ENCODE results near the gene HAPLN2.
"Not testable (repeated sequence)": the region's sequence is repeated elsewhere in the genome, so short reads cannot be mapped to it uniquely, and the experiment has no call there.

The HAPLN2 gene

DNA sequence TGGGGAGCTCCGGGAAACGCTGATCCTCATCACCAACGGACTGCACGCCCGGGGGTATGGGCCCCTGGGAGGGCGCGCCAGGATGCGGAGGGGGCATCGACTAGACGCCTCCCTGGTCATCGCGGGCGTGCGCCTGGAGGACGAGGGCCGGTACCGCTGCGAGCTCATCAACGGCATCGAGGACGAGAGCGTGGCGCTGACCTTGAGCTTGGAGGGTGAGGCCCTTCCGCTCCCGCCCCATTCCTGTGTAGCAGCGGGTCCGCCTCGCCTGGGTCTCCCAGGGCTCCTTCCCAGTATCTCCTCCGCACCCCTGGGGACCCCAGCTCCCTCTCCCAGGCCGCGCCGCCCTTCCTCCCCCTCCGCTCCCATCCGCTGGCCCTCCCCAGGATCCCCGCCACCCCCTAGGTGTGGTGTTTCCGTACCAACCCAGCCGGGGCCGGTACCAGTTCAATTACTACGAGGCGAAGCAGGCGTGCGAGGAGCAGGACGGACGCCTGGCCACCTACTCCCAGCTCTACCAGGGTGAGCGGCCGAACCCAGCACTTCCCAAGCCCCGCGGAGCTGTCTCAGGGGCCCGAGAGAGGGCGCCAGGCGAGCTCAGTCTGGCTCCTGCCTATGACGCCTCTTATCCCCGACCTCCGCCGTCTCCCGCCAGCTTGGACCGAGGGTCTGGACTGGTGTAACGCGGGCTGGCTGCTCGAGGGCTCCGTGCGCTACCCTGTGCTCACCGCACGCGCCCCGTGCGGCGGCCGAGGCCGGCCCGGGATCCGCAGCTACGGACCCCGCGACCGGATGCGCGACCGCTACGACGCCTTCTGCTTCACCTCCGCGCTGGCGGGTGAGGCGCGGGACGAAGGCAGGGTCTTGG is 5.0 kb downstream of the HAPLN2 start:
- peak; percentile 81 for DNase-seq

DNA sequence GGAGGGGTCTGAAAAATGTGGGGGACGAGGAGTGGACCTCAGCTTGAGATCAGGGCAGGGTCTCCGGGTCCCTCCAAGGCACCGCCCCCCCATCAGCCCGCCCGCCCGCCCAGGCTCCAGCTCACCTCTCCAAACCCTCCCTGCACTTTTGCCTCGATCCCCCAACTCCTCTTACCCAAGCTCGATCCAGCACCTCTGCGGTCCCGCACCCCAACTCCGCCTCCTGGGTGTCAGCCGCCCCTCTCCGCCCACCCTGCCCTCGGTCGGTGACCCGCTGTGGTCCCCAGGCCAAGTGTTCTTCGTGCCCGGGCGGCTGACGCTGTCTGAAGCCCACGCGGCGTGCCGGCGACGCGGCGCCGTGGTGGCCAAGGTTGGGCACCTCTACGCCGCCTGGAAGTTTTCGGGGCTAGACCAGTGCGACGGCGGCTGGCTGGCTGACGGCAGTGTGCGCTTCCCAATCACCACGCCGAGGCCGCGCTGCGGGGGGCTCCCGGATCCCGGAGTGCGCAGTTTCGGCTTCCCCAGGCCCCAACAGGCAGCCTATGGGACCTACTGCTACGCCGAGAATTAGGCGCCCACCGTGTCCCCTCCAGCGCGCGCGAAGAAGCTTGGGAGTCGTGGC is 5.7 kb downstream of the HAPLN2 start:
- DNase-seq: no peak

DNA sequence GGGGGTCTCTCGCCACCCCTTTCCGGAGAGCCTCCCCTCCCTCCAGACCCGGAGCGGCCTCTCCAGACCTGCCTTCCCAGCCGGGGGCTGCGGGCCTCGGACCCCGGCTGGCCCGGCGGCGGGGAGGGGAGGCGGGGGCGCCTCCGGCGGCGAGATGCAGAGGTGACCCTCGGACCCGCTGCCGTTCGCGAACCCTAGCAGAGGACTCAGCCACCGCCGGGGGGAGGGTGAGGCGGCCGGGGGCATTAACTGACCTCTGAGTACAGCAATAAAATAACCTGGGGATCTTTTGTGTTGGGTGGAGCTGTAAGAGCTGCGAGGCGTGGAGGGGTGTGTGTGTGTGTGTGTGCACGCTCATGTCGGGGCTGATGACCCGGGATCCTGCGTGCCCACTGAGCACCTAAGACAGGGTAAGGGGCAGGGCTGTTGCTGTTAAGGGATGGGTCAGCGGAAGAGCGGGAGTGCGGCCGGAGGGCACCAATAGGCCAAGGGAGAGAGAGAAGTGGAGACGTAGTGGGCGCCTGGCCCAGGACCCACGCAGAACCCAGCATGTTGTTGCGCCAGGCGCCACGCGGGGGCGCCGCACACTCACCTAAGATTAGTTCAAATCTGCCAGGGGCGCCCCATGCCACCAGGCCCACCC is 6.3 kb downstream of the HAPLN2 start:
- peak; percentile 71 for DNase-seq

DNA sequence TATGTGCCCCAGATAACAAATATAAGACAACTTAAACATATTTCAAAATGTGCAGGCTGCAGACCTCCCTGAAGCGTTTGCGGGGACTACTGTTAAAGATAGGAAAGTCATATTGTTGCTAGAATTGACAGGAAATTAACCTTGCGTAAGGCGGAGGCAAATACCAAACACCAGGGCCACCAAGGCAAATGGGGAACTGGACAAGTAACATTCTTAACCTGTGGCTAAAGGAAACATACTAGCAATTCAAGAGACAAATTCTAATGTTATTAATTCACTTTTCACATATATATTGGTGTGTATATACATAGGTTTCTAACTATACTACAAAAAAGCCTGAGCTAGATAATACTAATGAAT is 6.8 kb downstream of the HAPLN2 start:
- no peak for DNase-seq

DNA sequence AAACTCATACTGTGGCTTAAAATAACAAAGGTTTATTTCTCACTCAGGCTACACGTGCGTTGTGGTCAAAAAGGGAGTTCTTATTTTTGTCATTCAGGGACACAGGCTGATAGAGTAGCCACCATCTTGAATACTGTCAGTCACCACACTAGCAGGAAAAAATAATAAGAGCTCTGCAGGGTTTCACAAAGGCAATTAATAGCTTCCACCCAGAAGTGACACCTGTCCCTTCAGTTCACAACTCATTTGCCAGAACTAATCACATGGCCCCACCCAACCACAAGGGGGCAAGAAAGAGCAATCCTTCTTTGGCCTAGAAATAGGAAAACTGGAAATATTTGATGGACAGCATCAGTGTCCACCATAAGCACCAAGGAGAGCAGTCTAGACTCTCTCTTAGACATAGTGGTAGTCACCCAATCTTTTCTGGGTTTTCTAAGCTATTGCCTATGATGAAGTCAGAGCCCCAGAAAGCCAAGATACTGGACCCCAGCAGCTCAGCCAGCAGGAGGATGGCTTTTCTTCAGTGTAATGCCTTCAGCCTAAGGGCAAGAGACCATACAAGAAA is 8.2 kb downstream of the HAPLN2 start:
- peak; percentile 76 for DNase-seq

DNA sequence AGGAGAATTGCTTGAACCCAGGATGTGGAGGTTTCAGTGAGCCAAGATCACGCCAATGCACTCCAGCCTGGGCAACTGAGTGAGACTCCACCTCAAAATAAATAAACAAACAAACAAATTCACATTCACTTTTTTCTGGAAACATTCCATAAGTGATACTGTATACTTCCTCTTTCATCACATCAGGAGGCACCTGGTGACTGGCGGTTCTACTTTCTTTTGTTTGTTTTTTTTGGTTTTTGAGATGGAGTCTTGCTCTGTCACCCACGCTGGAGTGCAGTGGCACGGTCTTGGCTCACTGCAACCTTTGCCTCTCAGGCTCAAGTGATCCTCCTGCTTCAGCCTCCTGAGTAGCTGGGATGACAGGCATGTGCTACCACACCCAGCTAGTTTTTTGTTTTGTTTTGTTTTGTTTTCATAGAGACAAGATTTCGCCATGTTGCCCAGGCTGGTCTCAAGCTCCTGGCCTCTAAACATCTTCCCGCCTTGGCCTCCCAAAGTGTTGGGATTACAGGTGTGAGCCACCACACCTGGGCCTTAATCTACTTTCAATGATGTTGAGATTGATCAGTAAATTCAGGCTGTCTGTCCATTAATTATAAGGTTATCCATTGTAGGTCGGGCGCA is 10.7 kb downstream of the HAPLN2 start:
- DNase-seq: no peak

DNA sequence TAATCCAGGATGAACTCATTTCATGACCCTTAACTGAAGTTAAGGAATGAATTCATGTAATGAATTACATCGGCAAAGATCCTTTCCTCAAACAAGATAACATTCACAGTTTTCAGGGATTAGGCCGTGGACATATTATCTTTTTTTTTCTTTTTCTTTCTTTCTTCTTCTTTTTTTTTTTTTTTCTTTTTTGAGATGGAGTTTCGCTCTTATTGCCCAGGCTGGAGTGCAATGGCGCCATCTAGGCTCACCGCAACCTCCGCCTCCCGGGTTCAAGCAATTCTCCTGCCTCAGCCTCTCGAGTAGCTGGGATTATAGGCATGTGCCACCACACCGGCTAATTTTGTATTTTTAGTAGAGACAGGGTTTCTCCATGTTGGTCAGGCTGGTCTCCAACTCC is 11.9 kb downstream of the HAPLN2 start:
- not testable (repeated sequence) for DNase-seq

DNA sequence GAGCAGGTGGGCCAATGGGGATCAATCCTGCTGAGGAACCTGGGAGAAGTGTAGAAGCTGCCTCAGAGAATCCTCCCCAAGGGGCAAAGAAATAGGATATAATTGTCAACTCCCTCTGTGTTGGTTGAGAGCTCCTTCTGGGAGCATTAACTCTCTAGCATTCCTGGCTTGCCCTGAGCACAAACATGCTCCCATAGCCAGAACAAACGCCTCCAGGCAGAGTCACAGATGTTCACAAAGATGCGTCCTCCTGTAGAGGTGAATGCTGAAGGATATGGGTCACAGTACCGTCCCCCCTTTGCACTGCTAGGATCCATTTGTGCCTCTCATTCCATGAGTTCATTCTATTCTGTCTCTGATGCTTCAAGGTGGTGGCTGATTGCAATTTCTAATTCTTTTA is 13.1 kb downstream of the HAPLN2 start:
- DNase-seq: no peak

DNA sequence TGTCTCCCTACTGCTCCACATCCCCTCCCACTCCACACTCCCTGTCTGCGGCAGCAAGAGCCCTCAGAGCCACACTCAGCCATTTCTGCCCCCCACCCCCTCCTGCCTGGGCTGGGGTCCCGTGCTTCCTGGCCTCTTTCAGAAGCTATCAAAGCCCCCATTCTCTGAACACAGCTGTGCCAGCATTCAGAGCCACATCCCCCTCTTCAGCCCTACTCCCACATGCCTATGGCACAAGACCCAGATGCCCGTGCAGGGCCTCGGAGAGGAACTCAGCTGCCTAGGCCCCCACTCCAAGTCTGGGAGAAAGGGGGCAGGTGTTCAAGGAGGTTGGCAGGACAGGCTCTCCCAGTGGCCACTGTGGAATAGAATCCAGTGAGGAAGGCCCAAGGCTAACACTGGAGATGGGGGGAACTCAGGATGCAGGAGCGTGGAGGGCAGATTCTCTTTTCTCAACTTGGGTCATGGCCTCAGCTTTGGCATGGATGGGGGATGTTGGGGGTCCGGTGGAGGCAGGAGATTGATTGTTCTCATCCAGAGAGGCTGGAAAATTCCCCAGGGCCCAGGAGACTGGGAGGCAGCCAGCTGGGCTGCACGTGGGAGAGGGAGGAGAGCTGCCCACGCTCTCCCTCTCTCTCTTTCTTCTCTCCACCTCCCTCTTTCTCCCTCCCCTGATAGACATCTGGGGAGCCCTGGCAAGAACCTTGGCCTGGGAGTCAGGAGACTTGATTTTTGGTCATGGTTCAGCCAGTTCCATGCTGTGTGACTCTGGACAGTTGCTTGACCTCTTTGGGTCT is 19.2 kb downstream of the HAPLN2 start:
- no peak for DNase-seq

DNA sequence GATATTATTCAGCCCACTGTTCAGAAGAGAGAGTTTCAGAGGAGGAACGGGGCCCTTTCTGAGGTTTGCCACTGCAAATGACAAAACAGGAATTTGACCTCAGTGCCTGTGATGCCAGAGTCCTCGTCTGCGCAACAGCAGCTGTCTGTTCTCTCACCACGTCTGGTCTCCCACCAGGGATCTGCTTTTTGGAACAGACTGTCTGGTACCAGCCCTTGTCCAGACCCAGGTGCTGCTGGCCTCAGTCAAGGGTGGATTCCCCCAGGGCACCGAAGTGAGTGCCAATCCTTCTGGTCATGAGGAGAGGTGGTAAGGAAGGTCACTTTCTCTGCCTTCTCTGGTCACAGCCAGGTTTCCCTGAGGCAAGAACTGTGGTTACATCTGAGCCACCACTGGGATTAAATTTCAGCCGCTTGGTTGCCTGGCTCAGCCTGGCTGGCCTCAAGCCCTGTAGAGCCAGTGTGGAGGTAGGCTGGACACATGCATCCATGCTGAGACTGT is 20.4 kb downstream of the HAPLN2 start:
- DNase-seq: no peak

DNA sequence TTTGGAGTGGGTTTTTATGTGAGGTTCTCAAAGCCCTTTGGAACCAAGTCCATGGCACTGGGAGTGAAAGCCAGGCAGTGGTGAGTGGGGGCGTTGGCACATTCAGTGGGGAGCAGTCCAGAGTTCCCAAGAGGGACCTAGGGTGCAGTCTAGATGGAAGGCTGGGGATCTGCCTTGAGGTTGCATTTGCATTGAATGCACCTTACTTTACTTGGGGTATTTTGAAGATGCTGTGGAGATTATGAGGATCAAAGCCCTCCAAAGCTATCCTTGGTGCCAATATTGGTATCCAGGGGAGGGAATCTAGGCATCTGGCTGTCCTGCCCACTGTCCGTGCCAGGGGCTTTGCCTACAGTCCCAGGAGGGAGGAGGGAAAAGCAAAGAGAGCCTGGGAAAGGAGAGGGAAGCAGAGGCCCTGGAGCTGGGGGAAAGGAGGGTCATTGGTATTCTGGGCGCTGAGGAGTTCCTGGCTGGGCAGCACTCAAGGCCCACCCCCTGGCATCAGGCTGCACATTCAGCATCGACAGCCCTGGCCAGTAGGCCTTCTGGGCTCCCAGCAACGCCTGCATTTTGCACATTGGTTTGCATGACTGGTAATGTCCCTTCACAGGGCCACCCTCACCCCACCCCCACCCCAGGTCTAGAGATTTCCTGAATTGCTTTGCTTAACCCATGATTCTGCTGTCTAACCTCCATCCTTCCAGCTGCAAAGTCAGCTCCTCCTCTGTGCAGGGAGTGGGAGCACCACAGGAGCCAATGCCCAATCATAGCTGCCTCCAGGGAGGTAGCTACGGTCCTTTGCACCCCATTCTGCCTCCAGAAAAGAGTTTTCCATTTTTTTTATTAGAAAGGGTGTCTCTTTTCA is 21.9 kb downstream of the HAPLN2 start:
- DNase-seq: no peak

DNA sequence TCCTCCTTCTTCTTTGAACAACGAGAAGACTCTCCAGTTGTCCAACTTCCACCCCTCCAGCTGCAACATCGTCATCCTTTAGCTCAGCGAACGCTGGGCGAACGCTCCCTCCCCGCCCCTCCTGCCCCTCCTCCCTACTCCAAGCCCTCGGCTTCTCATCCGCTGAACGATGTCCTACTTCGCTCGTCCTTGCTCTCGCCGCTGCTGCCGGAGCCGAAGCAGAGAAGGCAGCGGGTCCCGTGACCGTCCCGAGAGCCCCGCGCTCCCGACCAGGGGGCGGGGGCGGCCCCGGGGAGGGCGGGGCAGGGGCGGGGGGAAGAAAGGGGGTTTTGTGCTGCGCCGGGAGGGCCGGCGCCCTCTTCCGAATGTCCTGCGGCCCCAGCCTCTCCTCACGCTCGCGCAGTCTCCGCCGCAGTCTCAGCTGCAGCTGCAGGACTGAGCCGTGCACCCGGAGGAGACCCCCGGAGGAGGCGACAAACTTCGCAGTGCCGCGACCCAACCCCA is 22.6 kb downstream of the HAPLN2 start, which contains the start of gene BCAN:
Gene BCAN (plus strand): TSS at position 357 of the 504 bp plus-strand sequence. CDS start 3,938 bp downstream, outside the sequence.
- no peak for DNase-seq

DNA sequence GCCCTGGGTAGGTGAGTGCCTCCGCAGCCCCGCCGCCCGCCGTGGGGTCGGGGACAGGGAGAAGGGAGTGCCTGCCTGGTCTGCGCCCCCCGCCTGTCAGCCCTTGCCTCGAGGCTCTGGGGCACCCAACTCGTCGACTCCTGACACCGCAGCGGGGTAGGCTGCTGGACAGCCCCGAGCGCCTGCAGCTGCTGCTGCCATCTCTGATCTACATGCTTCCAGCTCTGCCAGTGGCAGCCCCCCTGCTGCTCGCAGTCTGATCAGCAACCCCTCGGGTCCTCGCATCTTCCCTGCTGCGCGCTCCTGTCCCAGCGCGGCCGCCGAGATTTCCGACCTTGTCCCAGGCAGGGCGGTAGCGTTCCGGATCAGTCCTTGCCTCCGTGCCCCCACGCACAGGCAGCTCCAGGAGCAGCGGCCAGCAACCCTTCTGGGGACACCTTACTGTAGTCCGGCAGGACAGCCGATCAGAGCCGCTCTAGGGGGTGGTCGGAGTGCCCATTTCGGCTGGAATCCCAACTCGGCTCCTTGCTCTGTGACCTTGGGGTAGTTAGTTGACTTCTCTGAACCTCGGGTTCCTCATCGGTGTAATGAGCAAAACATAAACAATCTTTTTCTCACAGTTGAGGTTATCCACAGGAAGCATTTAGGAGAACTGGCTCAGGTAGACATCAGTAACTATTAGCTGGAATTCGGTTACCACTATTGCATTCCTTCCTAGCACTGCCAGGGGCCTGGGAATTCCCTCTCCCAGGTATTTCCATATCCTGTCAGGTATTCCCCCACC is 23.2 kb downstream of the HAPLN2 start:
- DNase-seq: no peak

DNA sequence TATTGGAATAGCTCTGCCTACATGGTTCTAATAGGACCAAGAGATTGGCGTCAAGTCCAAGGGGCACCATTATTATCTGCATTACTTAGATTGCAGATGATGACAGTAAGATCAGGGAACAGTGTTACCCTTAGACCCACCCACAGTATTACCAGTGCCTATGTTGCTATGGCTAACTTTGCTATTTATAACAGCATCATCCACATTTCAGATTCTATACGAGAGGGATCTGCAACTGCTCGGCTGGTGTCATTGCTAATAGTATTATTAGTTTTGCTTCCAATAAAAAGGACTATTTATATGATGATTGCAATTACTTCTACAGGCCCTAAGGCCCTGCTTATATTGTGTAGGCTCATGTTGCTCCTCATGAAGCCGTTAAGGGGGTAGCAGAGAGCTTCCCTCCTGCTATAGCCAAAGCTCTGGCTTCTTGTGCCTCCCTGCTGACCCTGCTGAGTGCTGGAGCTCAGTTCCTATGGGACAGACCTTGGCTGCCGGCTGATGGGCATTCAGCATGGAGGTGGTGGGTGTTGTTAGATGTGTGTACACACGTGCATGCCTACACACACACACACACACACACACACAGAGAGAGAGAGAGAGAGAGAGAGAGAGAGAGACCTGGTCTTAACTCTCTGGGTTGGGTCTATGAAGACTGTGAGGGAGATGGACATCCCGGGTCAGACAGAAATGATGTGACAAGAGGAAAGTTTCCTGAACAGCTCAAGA is 24.0 kb downstream of the HAPLN2 start:
- DNase-seq: no peak

DNA sequence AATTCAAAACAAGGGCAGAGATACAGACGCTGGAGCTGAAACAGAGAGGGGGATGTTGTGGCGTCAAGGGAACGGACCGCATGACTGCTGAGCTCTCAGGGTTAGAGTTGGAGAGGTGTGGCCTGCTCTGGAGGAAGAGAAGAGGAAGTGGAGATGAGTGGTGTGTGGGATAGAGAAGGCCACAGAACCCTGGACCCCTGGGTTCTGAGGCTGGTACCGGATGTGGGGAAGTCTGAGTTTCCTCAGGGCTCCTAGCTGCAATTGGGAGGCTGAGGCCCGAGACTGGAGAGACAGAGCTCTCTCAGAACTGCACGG is 24.5 kb downstream of the HAPLN2 start:
- DNase-seq: peak; percentile 64

DNA sequence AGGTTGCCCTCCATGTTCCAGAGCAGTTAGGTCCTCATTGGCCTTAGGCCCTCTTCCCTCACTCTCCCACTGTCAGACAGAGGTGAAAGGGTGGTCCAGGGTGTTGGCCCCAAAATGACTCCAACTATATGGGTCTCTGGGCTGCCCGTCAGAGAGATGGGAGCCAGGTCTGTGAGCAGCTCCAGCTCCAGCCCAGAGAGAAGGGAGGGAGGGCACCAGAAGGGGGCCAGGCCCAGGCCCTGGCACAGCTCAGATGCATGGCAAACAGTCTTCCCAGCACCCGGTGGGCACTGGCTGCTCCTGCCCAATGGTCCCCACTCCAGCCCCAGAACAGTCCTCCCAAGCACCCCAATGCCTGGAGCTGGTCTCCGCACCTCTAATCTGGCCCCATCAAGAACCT is 24.9 kb downstream of the HAPLN2 start:
- no peak for DNase-seq

DNA sequence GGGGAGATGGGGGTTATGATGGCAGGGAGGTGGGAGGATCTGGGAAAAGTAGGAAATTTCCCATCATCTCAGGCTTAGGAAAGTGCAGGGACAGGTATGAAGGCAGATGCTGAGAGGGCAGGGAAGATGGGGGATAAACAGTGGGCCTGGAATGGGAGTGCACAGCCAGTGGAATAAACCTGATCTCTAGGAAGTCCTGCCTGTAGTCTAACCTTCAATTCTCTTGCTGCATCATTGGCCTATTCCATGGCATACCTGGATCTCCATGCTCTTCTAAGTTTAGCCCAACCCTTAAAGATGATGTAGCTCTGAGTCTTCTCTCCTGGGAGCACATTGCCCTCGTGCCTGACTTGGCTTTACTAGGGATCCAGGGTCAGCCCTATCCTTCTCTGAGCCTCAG is 25.4 kb downstream of the HAPLN2 start:
- DNase-seq: no peak

DNA sequence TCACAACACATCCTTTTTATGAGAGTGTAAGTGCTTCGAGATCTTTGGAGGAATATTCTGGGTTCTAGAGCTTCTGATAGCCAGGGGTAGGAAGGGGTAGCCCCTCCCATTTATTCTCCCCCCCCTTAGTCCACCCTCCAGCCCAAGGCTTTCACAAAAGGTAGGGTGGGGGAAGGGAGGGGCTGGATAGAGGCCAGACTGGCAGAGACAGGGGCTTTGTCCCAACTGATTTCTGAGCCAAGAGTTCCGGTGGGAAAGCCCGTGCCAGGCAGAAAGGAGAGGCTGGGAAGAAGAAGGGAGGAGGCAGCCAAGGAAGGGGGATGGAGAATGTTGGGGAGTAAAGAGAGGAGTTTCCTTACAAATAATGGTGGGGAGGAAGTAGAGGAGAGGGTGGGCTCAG is 25.8 kb downstream of the HAPLN2 start:
- no peak for DNase-seq

DNA sequence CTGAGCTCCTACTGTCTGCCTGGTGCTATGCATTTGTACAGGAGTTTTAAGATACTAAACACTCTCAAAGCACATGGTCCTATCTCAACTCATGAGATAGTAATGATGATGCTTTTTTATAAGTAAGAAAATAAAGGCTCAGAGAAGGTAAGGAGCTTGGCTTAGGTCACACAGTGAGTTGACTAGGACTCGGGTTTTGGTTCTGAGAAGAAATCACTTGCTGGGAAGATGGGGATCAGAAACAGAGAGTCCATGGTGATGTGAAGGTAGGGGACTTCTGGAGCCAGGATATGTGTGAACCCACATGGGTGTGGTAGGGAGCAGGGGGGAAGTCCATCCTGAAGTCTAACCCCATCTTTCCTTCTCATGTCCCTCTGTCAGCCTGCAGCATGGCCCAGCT is 26.5 kb downstream of the HAPLN2 start:
- no peak for DNase-seq

Measured in hematopoietic multipotent progenitor cell treated with erythropoietin and hydrocortisone succinate and interleukin-3 and kit ligand, for 6 days (in vitro differentiated cells).